ENCODE data around the gene PERCC1. TPM values are rescaled to one million over a fixed set of nuclear protein-coding genes. Genes with fewer than 3 reads are reported as not detected.

Gene PERCC1
- total and polyA plus RNA-seq, 3 donors from 2014 or later = 0.31 to 0.71 TPM; not detected in 1

DNA sequence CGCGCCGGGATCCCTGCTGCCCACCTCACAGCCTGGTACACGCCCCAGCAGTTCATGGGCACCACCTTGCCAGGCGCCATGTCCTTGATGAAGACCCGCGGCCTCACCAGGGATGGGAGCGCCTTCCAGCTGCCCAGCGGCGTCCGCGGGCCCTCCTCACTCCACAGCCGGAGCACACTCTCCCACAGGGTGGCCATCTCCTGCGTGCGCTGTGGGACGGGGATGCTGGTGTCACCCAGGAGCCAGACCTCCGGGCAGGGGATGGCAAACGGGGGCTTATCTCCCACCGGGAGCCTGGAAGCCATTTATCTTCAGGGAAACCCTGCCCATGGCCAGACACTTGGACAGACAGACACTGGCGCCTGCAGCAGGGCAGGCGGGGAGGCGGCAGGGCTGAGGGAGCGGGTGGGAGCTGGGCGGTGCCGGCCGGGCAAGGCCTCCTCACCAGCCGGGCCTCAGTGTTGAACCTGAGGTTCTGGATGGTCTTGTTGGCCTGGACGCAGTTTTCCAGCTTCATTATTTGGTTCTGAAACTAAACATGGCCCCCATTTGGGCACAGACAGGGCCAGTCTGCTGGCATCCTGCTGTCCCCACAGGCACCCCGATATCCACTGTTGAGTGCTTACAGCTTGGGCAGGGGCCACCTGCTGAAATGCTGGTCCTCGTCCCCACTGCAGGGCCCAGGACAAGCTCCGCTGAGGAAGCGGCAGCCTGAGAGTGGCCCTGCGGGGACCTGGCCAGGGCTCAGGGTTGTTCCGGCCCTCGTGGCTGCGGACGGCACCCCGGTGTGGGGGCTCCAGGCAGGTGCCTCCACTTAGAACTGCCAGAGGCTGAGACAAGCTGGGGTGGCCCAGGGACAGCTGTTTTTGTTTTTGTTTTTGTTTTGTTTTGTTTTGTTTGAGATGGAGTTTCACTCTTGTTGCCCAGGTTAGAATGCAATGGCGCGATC, 4.0 kb downstream of the PERCC1 start:
- no peak overlapping the region for H3K4me3 ChIP-seq
- no peaks in the 10 kb centered on the region for H3K4me1 ChIP-seq
- H3K36me3 ChIP-seq (ENCODE audit: low read depth, missing control alignments) = no peaks in the 10 kb centered on the region
- no peak for DNase-seq
- intact Hi-C loops (cut with DNase I; ENCODE audit: low total_unique reads) = no loop called here
- no peaks in the 10 kb centered on the region for H3K27me3 ChIP-seq
- no peak overlapping the region for H3K27ac ChIP-seq
- TF ChIP-seq, protein P1, sequence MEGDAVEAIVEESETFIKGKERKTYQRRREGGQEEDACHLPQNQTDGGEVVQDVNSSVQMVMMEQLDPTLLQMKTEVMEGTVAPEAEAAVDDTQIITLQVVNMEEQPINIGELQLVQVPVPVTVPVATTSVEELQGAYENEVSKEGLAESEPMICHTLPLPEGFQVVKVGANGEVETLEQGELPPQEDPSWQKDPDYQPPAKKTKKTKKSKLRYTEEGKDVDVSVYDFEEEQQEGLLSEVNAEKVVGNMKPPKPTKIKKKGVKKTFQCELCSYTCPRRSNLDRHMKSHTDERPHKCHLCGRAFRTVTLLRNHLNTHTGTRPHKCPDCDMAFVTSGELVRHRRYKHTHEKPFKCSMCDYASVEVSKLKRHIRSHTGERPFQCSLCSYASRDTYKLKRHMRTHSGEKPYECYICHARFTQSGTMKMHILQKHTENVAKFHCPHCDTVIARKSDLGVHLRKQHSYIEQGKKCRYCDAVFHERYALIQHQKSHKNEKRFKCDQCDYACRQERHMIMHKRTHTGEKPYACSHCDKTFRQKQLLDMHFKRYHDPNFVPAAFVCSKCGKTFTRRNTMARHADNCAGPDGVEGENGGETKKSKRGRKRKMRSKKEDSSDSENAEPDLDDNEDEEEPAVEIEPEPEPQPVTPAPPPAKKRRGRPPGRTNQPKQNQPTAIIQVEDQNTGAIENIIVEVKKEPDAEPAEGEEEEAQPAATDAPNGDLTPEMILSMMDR (IDR thresholded peaks at IDR 0.05) = no peak
- no peak for TF ChIP-seq POLR2A (IDR thresholded peaks at IDR 0.05)
- no peaks in the 10 kb centered on the region for H3K9me3 ChIP-seq
- WGBS, 2 donors = 95 to 96% methylated on average over 13 to 40 of the region's 40 CpGs

DNA sequence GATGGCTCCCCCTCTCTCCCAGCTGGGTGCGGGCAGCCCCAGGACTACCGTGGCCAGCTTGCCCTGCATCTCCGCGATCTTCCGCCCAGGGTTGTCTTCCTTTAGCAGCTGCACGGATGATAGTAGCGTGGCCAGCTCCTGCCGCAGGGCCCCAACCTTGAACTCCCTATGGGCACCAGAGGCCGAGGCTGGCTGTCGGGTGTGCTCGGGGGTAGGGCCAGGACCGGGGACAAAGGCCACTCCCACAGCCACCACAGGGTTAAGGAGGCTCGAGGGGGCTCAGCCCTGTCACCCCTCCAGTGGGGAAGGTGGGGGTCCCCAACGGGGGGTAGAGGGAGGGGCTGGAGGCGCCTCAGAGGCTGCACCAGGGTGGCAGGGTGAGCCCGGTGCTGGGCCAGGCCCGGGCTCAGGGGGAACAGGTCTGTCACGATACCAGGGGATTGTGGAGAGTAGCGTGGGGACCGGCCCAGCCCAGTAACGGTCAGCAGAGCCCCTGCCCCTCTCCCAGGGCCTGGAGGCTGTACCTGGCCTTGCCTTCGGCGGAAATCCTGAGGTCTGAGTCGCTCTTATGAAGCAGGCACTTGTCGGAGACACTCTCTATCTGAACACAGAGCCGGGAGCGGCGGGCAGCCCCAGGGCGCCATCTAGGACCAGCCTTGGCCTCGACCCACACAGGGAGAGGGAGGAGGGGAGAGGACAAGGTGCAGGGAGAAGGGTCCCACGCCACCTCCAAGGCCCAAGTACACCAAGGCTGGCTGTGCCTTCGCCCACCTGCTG, 5.2 kb downstream of the PERCC1 start:
- DNase-seq = no peak
- no peaks in the 10 kb centered on the region for H3K27me3 ChIP-seq
- no peak for TF ChIP-seq POLR2A (IDR thresholded peaks at IDR 0.05)
- TF ChIP-seq, protein P1 (IDR thresholded peaks at IDR 0.05) = no peak
- no peak overlapping the region for H3K27ac ChIP-seq
- WGBS, 2 donors = 80 to 82% methylated on average over 5 to 31 of the region's 32 CpGs
- intact Hi-C loops (cut with DNase I; ENCODE audit: low total_unique reads) = no loop called here
- H3K36me3 ChIP-seq (ENCODE audit: low read depth, missing control alignments) = no peaks in the 10 kb centered on the region
- no peak overlapping the region for H3K4me3 ChIP-seq
- H3K4me1 ChIP-seq = no peaks in the 10 kb centered on the region
- H3K9me3 ChIP-seq = no peaks in the 10 kb centered on the region

DNA sequence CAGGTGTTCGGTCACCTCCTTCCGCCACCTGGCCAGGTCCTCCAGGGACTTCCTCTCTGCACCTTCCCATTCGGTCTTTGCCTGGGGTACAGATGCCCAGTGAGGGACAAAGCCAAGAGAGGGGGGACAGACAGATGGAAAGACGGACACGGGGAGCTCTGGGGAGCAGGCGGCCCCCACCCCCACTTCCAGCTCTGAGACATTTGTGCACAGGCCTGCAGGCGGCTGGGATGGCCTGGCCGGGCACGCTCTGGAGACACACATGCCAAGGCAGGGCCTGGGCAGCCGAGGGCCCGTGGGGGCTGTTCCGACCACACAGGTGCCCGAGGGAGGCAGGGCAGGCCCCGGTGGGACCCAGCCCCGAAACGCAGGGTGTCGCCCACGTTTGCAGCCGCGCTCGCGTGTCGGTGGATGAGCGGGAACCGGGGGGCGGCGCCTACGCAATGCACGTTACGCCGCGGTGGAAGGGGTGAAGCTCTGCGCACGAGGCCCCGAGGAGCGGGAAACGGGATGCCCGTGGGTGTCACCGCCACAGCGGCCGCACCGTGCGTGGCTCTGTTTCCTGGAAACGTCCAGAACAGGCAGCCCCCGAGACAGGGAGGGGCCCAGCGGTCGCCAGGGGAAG, 6.0 kb downstream of the PERCC1 start:
- Histone ChIP-seq H3K27ac (no peak overlapping the region), H3K9me3 (no peaks in the 10 kb centered on the region), H3K4me3 (no peak overlapping the region), H3K27me3 (no peaks in the 10 kb centered on the region), H3K36me3 (ENCODE audit: low read depth, missing control alignments) (no peaks in the 10 kb centered on the region), H3K4me1 (no peaks in the 10 kb centered on the region)
- intact Hi-C loops (cut with DNase I; ENCODE audit: low total_unique reads) = no loop called here
- 89 to 91% methylated on average over 24 to 47 of the region's 47 CpGs for WGBS, 2 donors
- DNase-seq = no peak
- TF ChIP-seq, protein P1 (IDR thresholded peaks at IDR 0.05) = no peak
- TF ChIP-seq POLR2A (IDR thresholded peaks at IDR 0.05) = no peak

DNA sequence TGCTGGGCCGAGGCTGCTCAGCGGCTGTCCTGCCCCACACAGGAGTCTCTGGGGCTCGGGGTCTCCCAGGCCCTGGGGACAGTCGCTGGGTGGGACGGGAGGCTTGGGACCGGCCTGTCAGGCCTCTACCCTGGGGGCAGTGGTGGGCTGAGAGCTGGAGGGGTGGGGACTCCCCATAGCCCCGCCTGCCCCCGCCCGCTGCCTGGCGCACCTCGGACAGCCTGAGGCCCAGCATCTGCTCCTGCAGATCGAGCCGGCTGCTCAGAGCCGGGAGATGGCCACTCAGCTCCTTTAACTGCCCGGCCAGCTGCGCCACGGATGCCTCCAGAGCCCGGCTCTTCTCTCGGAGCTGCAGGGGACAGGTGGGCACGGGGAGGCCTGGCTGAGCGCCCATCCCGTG, 6.7 kb downstream of the PERCC1 start:
- Histone ChIP-seq H3K27ac (no peak overlapping the region), H3K36me3 (ENCODE audit: low read depth, missing control alignments) (no peaks in the 10 kb centered on the region), H3K27me3 (no peaks in the 10 kb centered on the region), H3K9me3 (no peaks in the 10 kb centered on the region), H3K4me1 (no peaks in the 10 kb centered on the region), H3K4me3 (no peak overlapping the region)
- WGBS, 2 donors = 93% methylated on average over 15 of the region's 22 CpGs; no CpG with 5 or more reads in 1 of the 2 donors
- DNase-seq = no peak
- TF ChIP-seq, protein P1 (IDR thresholded peaks at IDR 0.05) = no peak
- intact Hi-C loops (cut with DNase I; ENCODE audit: low total_unique reads) = no loop called here

Data from testis (tissue), 3 donors.